GM23338 (cell line): Measurements from ENCODE around the gene RASSF1. TPM values are rescaled to one million over a fixed set of nuclear protein-coding genes. Genes with fewer than 3 reads are reported as not detected.

Experiments
- ATAC-seq: fragments of 200-7000 bp; cut with Tn5 transposase; 3 replicates; pipeline ENCODE4 v1.9.1; 2020
- DNase-seq: peaks from one replicate; pipeline ENCODE4 v3.0.0-alpha.2; 2015; ENCODE audit warnings: low spot score
- H2AFZ ChIP-seq: fragments of 200-600 bp; sonication (generic); 2 replicates; pipeline ENCODE4 v1.8.0; 2016; ENCODE audit warnings: antibody characterized with exemption, mild to moderate bottlenecking, moderate library complexity
- H3F3A ChIP-seq: fragments of 200-600 bp; sonication (generic); replicated peaks from 2 replicates; pipeline ENCODE4 v1.8.0; 2017; ENCODE audit warnings: antibody characterized with exemption, mixed run types, low read depth
- H3K27ac ChIP-seq: fragments of 200-600 bp; sonication (generic); 2 replicates; pipeline ENCODE4 v1.6.1; 2016; ENCODE audit warnings: low read depth
- H3K27me3 ChIP-seq: fragments of 200-600 bp; sonication (generic); 2 replicates; pipeline ENCODE4 v1.8.0; 2016; ENCODE audit warnings: mild to moderate bottlenecking, mixed run types, moderate library complexity; ENCODE audit not compliant: insufficient read depth
- H3K36me3 ChIP-seq: fragments of 200-600 bp; sonication (generic); 2 replicates; pipeline ENCODE4 v1.8.0; 2016; ENCODE audit warnings: mild to moderate bottlenecking; ENCODE audit not compliant: insufficient read depth
- H3K4me1 ChIP-seq: fragments of 200-600 bp; sonication (generic); 2 replicates; pipeline ENCODE4 v1.8.0; 2016; ENCODE audit warnings: mild to moderate bottlenecking, moderate library complexity; ENCODE audit not compliant: insufficient read depth
- H3K4me2 ChIP-seq: fragments of 200-600 bp; sonication (generic); 2 replicates; pipeline ENCODE4 v1.7.1; 2017; ENCODE audit warnings: mixed run types
- H3K4me3 ChIP-seq: fragments of 200-600 bp; sonication (generic); 2 replicates; pipeline ENCODE4 v1.6.1; 2016; ENCODE audit warnings: mixed run types
- H3K79me2 ChIP-seq: fragments of 200-600 bp; sonication (generic); replicated peaks from 2 replicates; pipeline ENCODE4 v1.8.0; 2017; ENCODE audit warnings: mild to moderate bottlenecking; ENCODE audit not compliant: insufficient read depth
- H3K9me2 ChIP-seq: fragments of 200-600 bp; sonication (generic); 2 replicates; pipeline ENCODE4 v1.8.0; 2017; ENCODE audit not compliant: insufficient read depth
- H4K20me1 ChIP-seq: fragments of 200-600 bp; sonication (generic); replicated peaks from 2 replicates; pipeline ENCODE4 v1.8.0; 2017; ENCODE audit warnings: mild to moderate bottlenecking; ENCODE audit not compliant: insufficient read depth
- H3K27ac Mint-ChIP-seq: 2 replicates; pipeline ENCODE4 v1.8.0; 2020; ENCODE audit warnings: inconsistent platforms, mild to moderate bottlenecking, moderate library complexity, mixed read lengths
- H3K27me3 Mint-ChIP-seq: 3 replicates; pipeline ENCODE4 v1.8.0; 2022; ENCODE audit warnings: low read depth, mild to moderate bottlenecking, moderate library complexity, mixed read lengths, inconsistent platforms; ENCODE audit not compliant: insufficient read depth, poor library complexity
- H3K36me3 Mint-ChIP-seq: 3 replicates; pipeline ENCODE4 v1.8.0; 2021; ENCODE audit warnings: low read depth, mild to moderate bottlenecking, inconsistent platforms, moderate library complexity, mixed read lengths
- H3K4me1 Mint-ChIP-seq: 3 replicates; pipeline ENCODE4 v1.8.0; 2020; ENCODE audit warnings: mild to moderate bottlenecking, inconsistent platforms, mixed read lengths
- H3K4me3 Mint-ChIP-seq: 3 replicates; pipeline ENCODE4 v1.8.0; 2021; ENCODE audit warnings: moderate library complexity, mild to moderate bottlenecking, inconsistent platforms, mixed read lengths
- H3K9me3 Mint-ChIP-seq: 3 replicates; pipeline ENCODE4 v1.8.0; 2020; ENCODE audit warnings: moderate library complexity, mild to moderate bottlenecking, inconsistent platforms, mixed read lengths
- CREB1 ChIP-seq: fragments of 250-450 bp; sonication (Bioruptor Pico); IDR thresholded peaks from 2 replicates; pipeline ENCODE4 v1.5.0; 2020; ENCODE audit warnings: low read depth, mild to moderate bottlenecking, moderate library complexity
- EZH2phosphoT487 ChIP-seq: fragments of 200-600 bp; sonication (generic); IDR thresholded peaks from one replicate; pipeline ENCODE4 v1.8.1; 2018; ENCODE audit warnings: antibody characterized with exemption; ENCODE audit not compliant: unreplicated experiment
- JUNB ChIP-seq: IDR thresholded peaks from one replicate; pipeline ENCODE4 v1.6.1; 2016; ENCODE audit warnings: antibody characterized with exemption; ENCODE audit not compliant: unreplicated experiment
- POLR2AphosphoS5 ChIP-seq: IDR thresholded peaks from 2 replicates; pipeline ENCODE4 v1.6.1; 2016; ENCODE audit warnings: antibody characterized with exemption, low read depth
- ZNF114 ChIP-seq: fragments of 250-450 bp; sonication (Bioruptor Pico); IDR thresholded peaks from 2 replicates; pipeline ENCODE4 v1.5.0; 2020; ENCODE audit warnings: mild to moderate bottlenecking, moderate library complexity
- ZNF331 ChIP-seq: fragments of 250-450 bp; sonication (Bioruptor Pico); IDR thresholded peaks from 2 replicates; pipeline ENCODE4 v1.5.0; 2020; ENCODE audit warnings: low read depth, mild to moderate bottlenecking, moderate library complexity
- polyA plus RNA-seq: library from polyadenylated mRNA; unstranded; fragments of >200 nt; fragmentation: Nextera tagmentation; extraction: Ambion mirVana; gene quantifications from 2 replicates; pipeline ENCODE4 v1.2.1, GENCODE V29; 2016
- total RNA-seq: library from RNA; depleted of rRNA; stranded (reverse); fragments of >200 nt; shearing (Covaris generic); gene quantifications from 2 replicates; pipeline ENCODE4 v1.2.3, GENCODE V29; 2014
- TF ChIP-seq, protein P1 (sequence below): IDR thresholded peaks from one replicate; pipeline ENCODE4 v1.6.1; 2018; ENCODE audit warnings: antibody characterized with exemption; ENCODE audit not compliant: unreplicated experiment
- TF ChIP-seq, protein P2 (sequence below), 2 experiments: fragments of 200-600 bp in 1 of 2; sonication (generic) in 1 of 2; conservative IDR thresholded peaks; 2 replicates each; pipeline versions ENCODE4 v1.5.1 to v1.6.1; 2016 to 2017; ENCODE audit warnings: antibody characterized with exemption in 2 of 2, low read depth in 2 of 2, mild to moderate bottlenecking in 2 of 2, moderate library complexity in 1 of 2
- TF ChIP-seq, protein P3 (sequence below): IDR thresholded peaks from 2 replicates; pipeline ENCODE4 v1.6.1; 2016; ENCODE audit warnings: antibody characterized with exemption

RASSF1 gene
- total and polyA plus RNA-seq, 2 experiments from 2014 or later: 9.6 to 15.7 TPM

DNA sequence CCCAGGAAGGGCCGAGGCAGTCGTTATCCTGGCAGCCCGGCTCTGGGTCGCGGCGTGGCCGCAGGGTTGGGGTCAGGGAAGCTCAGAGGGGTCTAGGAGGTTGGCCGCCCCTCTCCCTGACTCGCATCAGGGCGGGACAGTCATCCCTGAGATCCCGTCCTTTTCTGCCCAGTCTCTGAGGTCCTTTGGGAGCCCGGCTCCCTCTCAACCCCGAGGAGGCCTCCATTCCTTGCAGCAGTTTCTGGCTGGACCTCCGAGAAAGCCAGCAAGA, 18.6 kb downstream of the RASSF1 start:
- Histone ChIP-seq H4K20me1 (peaks cover 7% of the 10 kb centered on the region; the same call in 1 of the 2 replicates), H3K4me2 (peak overlapping the region; percentile 99), H3K79me2 (peaks cover 30% of the 10 kb centered on the region), H3K4me1 (peaks cover 17% of the 10 kb centered on the region), H2AFZ (peak overlapping the region; percentile 90), H3K4me3 (peak overlapping the region; percentile 97), H3F3A (peaks cover 20% of the 10 kb centered on the region; the same call in 1 of the 2 replicates), H3K9me2 (no peaks in the 10 kb centered on the region), H3K27ac (peak overlapping the region; percentile 88), H3K27me3 (no peaks in the 10 kb centered on the region), H3K36me3 (peaks cover 8% of the 10 kb centered on the region)
- DNase-seq (no peak), ATAC-seq (peak; percentile 0; the same call in 1 of the 3 replicates)
- Mint-ChIP-seq H3K4me3 (peak overlapping the region; percentile 86), H3K4me1 (peaks cover 46% of the 10 kb centered on the region), H3K9me3 (no peaks in the 10 kb centered on the region), H3K27ac (peak overlapping the region; percentile 82; the same call in 1 of the 2 replicates), H3K27me3 (peaks cover 11% of the 10 kb centered on the region), H3K36me3 (peaks cover 47% of the 10 kb centered on the region)
- no peak for TF ChIP-seq ZNF331 (CRISPR knock-in tag)
- peak; percentile 57 for TF ChIP-seq POLR2AphosphoS5

DNA sequence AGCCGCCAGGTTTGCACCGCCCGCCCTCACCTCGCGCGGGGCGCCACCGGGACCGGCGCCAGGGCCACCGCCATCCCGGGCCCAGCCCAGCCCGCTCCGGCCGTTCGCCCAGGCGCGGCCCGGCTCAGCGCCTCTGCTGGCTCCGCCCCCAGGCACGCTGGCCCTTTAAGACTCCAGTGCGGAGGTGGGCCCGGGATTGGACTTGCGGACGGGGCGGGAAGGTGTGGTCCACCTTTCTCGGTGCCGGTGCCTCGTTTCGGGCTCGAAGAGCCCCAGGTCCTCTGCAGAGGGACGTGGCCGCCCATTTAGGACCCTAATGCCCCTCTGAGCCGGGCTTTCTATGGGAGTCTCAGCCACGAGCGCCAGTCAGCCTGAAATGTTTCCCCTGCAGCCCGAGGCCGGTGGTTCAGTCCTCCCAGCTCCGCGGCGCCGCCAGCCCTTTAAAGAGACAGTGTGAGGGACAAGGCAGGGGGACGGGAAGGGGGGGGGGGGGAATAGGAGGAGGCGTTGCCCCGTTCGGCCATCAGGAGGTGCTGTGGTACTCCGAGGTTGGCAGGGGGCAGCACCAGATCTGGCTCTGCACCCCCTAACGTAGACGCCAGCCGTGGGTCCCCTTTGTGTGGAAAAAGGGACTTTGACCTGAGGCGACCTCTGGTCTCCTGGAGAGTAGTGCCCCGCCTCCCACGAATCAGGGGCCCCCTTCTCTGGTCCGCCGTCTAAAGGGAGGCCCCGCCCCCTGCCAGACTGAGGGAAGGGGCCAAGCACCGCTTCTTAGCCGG, 19.1 kb downstream of the RASSF1 start:
- Mint-ChIP-seq H3K9me3 (no peaks in the 10 kb centered on the region), H3K27me3 (peaks cover 11% of the 10 kb centered on the region), H3K36me3 (peaks cover 50% of the 10 kb centered on the region), H3K4me1 (peaks cover 43% of the 10 kb centered on the region), H3K27ac (peak overlapping the region; percentile 99), H3K4me3 (peak overlapping the region; percentile 86)
- H3K4me1 ChIP-seq: peaks cover 15% of the 10 kb centered on the region
- peak overlapping the region; percentile 93 for H2AFZ ChIP-seq
- peak overlapping the region; percentile 97 for H3K4me3 ChIP-seq
- H3K36me3 ChIP-seq: peaks cover 8% of the 10 kb centered on the region
- H3F3A ChIP-seq: peaks cover 17% of the 10 kb centered on the region; the same call in 1 of the 2 replicates
- peaks cover 26% of the 10 kb centered on the region for H3K79me2 ChIP-seq
- H3K27me3 ChIP-seq: no peaks in the 10 kb centered on the region
- ATAC-seq: peak; percentile 72
- peaks cover 5% of the 10 kb centered on the region; the same call in 1 of the 2 replicates for H4K20me1 ChIP-seq
- H3K4me2 ChIP-seq: peak overlapping the region; percentile 99
- H3K9me2 ChIP-seq: no peaks in the 10 kb centered on the region
- TF ChIP-seq, protein P1, sequence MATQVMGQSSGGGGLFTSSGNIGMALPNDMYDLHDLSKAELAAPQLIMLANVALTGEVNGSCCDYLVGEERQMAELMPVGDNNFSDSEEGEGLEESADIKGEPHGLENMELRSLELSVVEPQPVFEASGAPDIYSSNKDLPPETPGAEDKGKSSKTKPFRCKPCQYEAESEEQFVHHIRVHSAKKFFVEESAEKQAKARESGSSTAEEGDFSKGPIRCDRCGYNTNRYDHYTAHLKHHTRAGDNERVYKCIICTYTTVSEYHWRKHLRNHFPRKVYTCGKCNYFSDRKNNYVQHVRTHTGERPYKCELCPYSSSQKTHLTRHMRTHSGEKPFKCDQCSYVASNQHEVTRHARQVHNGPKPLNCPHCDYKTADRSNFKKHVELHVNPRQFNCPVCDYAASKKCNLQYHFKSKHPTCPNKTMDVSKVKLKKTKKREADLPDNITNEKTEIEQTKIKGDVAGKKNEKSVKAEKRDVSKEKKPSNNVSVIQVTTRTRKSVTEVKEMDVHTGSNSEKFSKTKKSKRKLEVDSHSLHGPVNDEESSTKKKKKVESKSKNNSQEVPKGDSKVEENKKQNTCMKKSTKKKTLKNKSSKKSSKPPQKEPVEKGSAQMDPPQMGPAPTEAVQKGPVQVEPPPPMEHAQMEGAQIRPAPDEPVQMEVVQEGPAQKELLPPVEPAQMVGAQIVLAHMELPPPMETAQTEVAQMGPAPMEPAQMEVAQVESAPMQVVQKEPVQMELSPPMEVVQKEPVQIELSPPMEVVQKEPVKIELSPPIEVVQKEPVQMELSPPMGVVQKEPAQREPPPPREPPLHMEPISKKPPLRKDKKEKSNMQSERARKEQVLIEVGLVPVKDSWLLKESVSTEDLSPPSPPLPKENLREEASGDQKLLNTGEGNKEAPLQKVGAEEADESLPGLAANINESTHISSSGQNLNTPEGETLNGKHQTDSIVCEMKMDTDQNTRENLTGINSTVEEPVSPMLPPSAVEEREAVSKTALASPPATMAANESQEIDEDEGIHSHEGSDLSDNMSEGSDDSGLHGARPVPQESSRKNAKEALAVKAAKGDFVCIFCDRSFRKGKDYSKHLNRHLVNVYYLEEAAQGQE: no peak
- TF ChIP-seq JUNB (no peak), ZNF114 (CRISPR knock-in tag) (no peak), EZH2phosphoT487 (no peak), CREB1 (no peak), POLR2AphosphoS5 (peak; percentile 72)
- TF ChIP-seq, protein P2, sequence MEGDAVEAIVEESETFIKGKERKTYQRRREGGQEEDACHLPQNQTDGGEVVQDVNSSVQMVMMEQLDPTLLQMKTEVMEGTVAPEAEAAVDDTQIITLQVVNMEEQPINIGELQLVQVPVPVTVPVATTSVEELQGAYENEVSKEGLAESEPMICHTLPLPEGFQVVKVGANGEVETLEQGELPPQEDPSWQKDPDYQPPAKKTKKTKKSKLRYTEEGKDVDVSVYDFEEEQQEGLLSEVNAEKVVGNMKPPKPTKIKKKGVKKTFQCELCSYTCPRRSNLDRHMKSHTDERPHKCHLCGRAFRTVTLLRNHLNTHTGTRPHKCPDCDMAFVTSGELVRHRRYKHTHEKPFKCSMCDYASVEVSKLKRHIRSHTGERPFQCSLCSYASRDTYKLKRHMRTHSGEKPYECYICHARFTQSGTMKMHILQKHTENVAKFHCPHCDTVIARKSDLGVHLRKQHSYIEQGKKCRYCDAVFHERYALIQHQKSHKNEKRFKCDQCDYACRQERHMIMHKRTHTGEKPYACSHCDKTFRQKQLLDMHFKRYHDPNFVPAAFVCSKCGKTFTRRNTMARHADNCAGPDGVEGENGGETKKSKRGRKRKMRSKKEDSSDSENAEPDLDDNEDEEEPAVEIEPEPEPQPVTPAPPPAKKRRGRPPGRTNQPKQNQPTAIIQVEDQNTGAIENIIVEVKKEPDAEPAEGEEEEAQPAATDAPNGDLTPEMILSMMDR (conservative IDR thresholded peaks at IDR 0.05; ENCODE audit: low read depth in 2 of 2): peak; percentile 60 to 70
- TF ChIP-seq, protein P3, sequence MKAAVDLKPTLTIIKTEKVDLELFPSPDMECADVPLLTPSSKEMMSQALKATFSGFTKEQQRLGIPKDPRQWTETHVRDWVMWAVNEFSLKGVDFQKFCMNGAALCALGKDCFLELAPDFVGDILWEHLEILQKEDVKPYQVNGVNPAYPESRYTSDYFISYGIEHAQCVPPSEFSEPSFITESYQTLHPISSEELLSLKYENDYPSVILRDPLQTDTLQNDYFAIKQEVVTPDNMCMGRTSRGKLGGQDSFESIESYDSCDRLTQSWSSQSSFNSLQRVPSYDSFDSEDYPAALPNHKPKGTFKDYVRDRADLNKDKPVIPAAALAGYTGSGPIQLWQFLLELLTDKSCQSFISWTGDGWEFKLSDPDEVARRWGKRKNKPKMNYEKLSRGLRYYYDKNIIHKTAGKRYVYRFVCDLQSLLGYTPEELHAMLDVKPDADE: no peak
- peak overlapping the region; percentile 100 for H3K27ac ChIP-seq
- peak; percentile 96 for DNase-seq
